Peyer's patch (tissue), 4 donors: Measurements from ENCODE around the gene CDH23.
A peak's percentile ranks its signal among the peaks of the same experiment; 100 is the strongest.

Experiments used
- POLR2A ChIP-seq, 2 donors: fragments of 450-650 bp; IDR thresholded peaks; one replicate each; pipeline ENCODE4 v1.5.1; 2017; ENCODE audit warnings: antibody characterized with exemption in 2 of 2, mild to moderate bottlenecking in 2 of 2, moderate library complexity in 2 of 2
- TF ChIP-seq, protein P1 (sequence below), 6 experiments: fragments of 450-650 bp in 4 of 6; fragments of 200-600 bp in 2 of 6; sonication (generic) in 1 of 6; IDR thresholded peaks; one replicate each; pipeline ENCODE4 v1.5.1; 2017 to 2019; ENCODE audit warnings: antibody characterized with exemption in 6 of 6, mild to moderate bottlenecking in 3 of 6, moderate library complexity in 1 of 6

DNA sequence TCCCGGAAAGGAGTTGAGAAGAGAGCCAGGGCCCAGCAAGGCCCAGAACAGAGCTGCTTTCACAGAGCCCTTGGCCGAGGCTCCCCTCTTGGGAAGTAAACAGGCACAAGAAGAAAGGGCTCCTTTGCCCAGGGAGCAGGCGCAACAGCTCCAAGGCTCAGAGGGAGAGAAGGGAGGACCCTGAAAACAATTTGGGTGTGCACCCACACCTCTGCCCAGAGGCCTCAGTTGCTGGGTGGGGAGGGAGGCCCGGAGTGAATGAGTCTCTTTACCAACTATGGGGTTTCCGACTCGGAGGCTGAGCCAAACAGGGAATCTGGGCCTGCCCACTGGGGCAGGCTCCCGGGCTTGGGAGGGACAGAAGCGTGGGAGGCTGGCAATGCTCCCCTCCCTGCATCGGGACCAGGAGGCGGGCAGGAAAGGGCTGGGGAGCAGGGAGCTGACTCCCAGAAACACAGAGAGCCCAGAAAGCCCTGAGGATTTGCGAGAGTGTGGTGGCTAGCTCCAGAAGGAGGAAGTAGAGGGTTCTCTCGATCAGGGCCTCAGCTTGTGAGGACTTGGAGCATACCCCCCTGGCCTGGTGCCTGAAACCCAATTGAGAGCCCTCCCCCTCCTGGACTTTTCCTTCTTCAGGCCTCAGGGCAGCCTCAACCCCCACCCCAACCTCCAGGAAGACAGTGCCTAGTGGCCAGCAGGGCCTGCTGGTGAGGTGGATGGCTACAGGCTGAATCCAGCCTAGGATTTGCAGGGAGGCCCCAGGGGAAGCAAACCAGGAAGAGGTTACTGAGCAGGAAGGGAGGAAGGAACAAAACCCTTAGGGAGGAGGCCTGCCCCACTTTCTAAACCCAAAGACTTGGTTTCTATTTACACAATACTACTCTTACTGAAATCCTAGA is 316.7 kb downstream of the CDH23 start:
- TF ChIP-seq POLR2A (IDR thresholded peaks at IDR 0.05): no peak
- TF ChIP-seq, protein P1, sequence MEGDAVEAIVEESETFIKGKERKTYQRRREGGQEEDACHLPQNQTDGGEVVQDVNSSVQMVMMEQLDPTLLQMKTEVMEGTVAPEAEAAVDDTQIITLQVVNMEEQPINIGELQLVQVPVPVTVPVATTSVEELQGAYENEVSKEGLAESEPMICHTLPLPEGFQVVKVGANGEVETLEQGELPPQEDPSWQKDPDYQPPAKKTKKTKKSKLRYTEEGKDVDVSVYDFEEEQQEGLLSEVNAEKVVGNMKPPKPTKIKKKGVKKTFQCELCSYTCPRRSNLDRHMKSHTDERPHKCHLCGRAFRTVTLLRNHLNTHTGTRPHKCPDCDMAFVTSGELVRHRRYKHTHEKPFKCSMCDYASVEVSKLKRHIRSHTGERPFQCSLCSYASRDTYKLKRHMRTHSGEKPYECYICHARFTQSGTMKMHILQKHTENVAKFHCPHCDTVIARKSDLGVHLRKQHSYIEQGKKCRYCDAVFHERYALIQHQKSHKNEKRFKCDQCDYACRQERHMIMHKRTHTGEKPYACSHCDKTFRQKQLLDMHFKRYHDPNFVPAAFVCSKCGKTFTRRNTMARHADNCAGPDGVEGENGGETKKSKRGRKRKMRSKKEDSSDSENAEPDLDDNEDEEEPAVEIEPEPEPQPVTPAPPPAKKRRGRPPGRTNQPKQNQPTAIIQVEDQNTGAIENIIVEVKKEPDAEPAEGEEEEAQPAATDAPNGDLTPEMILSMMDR (IDR thresholded peaks at IDR 0.05): peak in 1 of 6 experiments; percentile 22
